NCI-H526 treated with DMSO at 0.1 percent for 48 hours (cell line): ENCODE results near the gene CAMSAP1.

ENCODE experiments used
- DNase-seq: peaks from one replicate; lab custom pipeline; 2025; lab: John Stamatoyannopoulos, UW

The CAMSAP1 gene

GRCh38 chr9:135830496-135830895 lies 76.8 kb downstream of the CAMSAP1 start:
- no peak for DNase-seq

DNA sequence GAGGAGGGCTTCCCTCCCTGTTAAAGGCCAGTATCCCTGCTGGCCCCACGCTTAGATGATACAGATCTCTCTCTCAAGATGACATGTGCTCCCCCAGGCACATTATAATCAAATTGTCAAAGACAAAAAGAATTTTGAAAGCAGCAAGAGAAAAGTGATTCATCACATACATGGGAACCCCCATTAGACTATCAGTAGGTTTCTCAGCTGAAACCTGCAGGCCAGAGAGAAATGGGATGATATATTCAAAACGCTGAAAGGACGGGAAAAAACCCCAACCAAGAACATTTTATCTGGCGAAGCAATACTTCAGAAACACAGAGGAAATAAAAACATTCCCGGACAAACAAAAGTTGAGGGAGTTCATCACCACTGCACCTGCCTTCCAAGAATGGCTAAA lies 78.7 kb downstream of the CAMSAP1 start:
- DNase-seq, result no peak

DNA sequence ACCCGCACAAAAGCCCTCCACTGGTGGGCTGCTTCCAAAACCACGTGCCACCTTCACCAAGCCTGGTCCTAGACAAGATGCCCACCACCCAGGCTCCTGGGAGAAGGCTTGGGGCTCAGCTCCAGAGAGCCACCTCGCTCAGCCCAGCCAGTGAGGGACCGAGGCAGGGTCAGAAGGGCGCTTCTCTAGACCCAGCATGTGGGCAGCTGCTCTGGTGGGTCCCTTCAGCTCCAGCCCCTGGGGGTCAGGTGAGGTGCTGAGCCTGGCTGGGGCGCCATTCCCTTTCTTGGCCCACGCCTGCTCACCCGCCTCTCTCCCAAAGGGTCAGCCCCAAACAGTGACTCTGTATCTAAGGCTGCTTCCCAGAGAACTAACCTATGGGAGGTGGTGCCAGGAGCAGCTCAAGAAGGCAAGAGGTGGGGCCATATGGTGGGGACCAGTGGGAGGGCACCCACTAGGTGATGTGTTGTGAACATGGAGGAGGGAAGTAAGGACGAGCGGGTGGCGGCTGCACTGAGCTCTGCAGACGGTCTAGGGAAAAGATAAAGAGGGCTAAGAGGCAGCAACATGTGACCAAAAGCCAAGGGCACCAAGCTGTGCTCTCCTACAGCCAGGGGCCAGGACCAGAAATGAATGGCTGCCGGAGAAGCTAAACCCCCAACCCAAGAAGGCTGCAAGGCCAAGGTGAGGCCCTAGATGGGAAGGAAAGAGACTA lies 79.3 kb downstream of the CAMSAP1 start:
- DNase-seq, result no peak

- no peak for DNase-seq
These were observed 80.0 kb downstream of the CAMSAP1 start for GRCh38 chr9:135827301-135827700.

DNA sequence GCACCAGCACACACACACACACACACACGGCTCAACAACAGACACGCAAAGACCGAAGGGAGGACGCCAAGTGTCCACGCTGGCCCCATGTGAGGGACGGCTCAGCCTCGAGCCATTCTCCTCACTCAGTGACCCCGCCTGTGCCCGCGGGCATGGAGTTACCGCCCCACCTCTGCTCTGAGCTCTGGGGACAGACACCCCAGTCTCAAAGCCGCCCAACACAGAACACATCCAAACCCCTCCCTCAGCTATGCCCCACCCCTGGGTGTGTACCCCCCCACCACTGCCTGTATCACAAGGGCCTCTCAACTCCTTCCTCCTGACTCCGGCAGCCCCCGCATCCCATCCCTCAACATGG lies 81.2 kb downstream of the CAMSAP1 start:
- DNase-seq, result no peak

DNA sequence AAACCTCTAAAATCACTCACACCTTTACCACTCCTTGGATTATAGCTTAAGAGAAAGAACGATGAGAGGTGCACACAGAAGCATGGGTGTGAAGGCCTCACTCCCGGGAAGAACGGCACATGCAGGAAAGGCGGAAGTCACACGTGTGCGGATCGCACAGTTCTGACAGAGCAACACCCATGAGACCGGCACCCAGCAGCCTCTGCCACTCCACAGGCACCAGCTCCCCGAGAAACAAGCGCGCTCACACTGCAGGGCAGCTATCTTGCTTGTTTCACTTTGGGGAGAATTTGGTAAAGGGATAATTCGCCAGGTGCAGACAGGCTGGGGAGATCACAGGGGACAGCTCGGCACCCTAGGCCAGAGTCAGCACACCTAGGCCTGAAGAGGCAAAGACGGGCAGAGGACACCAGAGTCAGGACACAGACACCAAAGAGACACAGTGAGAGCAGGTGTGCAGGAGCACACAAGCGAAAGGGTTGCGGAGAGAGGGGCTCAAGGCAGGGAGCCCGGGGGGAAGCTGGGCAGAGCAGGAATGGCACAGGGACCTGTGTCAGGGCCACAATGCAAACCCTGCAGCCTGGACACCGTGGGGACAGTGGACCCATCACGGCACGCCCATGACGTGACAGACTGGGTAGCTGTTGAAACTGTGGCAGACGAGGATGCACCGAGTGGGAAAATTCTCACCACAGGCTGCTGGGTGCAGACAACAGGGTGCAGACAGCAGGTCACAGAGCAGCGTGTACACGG lies 81.7 kb downstream of the CAMSAP1 start:
- DNase-seq, result no peak

- no peak for DNase-seq
These were observed 84.3 kb downstream of the CAMSAP1 start for GRCh38 chr9:135823036-135823435.

- DNase-seq, result no peak
These were observed 85.0 kb downstream of the CAMSAP1 start for GRCh38 chr9:135822374-135822755.

GRCh38 chr9:135821733-135822373 lies 85.5 kb downstream of the CAMSAP1 start:
- no peak for DNase-seq

DNA sequence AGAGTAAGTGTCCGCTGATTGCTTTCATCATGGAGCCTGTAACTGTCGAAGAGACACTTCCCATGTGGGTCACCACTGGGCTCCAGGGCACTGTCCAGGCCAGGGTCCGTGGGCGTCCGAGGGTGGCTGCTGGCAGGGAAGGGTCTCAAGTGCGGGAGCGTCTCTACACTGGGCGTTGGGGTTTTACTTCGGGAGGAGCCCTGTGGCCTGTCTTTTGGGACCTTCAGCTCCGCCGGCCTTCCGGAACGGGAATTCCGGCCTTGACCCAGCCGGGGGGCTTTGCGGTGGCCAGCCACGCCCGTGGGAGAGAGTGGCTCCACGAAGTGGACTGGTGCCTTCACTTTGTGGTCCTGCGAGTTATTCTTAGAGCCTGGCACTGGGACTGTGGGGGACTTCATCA lies 86.2 kb downstream of the CAMSAP1 start:
- DNase-seq, result no peak

DNA sequence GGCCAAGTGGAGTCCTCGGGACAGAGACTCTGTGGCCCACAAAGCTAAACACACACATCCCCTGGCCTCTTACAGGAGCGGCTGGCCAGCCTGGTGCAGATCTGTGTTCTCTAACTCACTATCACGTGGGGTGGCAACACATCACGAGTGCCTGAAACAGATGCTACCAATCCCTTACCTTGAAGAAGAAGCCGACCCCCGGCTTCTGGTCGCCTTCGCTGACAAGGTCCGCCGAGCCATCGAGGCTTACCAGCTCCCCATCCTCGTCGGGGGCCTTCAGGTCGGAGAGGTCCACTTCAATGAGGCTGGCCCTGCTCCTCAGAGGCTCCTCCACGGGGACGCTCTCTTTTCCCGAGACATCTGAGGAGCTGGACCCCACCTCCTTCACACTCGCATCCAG lies 86.7 kb downstream of the CAMSAP1 start:
- DNase-seq, result no peak

DNA sequence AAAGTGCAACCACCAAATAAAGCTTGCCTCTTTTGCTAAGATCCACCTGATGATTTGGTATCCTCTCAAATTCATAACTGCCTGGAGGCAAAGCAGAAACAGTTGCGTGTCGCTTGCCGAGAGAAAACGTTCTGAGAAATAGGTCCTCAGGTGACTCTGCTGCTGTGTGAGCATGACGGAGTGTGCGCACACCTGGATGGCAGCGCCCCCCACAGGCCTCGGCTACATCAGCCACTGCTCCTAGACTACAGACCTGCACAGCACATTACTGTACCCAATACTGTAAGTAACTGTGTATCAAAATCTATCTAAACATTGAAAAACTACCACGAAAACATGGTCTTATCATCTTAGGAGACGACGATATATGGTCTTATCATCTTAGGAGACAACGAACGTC lies 87.4 kb downstream of the CAMSAP1 start:
- DNase-seq, result no peak

- no peak for DNase-seq
These were observed 88.4 kb downstream of the CAMSAP1 start for GRCh38 chr9:135818718-135819475.

- no peak for DNase-seq
These were observed 89.2 kb downstream of the CAMSAP1 start for GRCh38 chr9:135817951-135818717.

DNA sequence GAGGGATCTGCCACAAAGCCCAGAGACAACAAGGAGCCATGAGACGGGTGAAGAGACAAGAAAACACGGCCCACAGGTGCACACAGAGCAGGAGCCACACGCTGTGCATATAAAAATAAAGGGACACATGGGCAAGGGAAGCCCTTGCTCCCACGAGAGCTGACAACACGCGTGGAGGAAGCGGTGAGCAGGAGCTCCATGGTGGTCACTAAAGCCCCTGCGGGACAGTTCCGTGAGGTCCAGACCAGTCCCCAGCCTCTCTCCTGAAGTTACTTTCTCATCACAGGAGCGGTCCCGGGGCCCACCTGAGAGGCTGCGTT lies 90.7 kb downstream of the CAMSAP1 start:
- no peak for DNase-seq

GRCh38 chr9:135815830-135816650 lies 91.3 kb downstream of the CAMSAP1 start:
- DNase-seq, result no peak

DNA sequence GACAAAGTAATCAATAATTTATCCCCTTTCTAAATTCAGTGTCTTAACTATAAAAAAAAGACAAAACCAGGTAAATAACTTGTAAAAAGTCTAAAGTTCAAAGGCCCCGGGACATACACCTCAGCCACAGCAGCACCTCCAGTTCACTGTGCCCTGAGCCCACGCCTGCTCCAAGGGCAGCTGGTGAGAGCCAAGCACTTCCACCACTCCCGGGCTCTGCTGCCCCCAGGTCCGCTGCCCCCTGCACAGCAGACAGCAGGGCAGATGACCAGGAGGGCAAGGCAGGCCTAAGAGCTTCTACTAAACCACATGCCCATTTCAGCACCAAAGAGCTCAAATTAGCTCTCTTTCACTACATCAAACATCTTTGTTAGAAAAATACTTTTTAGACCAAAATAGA lies 91.9 kb downstream of the CAMSAP1 start:
- DNase-seq, result no peak

DNA sequence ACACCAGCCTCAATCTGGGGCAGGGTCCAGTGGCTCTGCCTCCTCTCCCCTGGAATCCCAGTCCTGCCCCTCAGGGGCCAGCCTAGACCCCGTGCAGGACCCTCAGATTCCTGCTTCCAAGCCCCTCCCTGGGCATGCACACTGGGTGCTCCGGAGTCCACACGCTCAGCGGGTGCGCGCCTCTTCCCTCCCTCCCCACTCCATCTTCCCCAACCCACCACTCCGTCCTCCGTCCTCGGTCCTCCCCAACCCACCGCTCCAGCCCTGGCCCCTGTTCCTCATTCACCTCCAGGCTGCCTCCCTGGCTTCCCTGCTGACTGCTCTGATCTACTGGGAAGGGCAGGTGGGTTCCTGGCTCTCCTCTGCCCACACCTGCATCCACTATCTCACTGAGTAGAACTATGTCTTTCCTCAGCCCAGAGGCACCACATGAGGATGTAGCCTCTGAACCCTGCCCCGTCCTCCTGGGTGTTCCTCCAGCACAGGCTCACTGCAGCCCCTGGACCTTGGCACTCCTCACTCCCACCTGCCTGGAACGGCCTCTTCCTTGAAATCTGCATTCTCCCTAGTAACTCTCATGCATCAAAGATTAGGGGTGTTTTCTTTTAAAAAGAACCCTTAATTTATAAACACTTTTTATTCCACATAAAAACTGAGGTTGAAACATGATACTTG lies 92.8 kb downstream of the CAMSAP1 start:
- DNase-seq, result no peak

- no peak for DNase-seq
These were observed 93.6 kb downstream of the CAMSAP1 start for GRCh38 chr9:135813671-135814290.

- DNase-seq, result no peak
These were observed 94.4 kb downstream of the CAMSAP1 start for GRCh38 chr9:135812961-135813360.
